ENCODE results near the gene GART.
A peak's percentile ranks its signal among the peaks of the same experiment; 100 is the strongest.
"Not testable (repeated sequence)": the region's sequence is repeated elsewhere in the genome, so short reads cannot be mapped to it uniquely, and the experiment has no call there.

The GART gene

DNA sequence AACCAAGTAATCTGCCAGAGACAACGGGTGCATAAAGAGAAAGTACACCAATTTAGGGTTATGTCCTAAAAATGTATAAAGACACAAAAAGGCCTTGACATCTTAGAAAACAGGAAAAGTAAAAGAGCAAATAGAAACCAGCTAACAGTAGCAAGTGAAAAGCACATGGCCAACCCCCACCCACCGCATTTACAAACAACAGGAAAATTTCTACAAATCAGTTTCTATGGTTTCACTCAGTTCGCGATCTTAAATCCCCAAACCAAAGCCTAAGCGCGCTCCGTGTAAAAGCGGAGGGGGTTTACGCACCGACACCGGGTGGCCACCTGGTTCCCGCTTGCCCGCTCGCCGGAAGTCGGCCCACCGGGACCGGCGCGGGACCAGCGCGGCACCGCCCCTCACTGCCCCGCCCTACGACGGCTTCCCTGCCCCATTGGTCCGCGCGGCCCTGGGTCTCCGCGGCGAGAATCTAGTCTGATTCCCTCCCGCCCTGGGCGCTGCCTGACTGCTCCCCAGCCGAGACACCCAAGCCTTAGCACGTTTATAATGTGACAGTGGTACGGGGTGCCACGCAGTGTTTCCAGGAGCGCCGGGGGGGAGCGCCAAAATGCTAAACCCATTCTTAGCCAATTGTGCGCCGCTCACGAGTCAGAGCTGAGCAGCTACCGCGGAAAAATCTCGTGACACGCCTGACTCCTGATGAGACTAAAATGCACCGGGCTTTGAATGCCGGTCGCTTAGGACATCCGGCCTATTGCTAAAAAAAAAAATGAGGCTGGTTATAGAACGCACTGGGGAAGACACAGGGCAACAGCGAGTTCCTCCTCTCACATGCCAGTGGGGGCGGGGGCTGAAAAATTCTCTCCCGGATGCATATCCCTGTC, at the start of gene GART:
Gene GART (minus strand): TSS at position 362 of the 884 bp plus-strand sequence. CDS start 2,802 bp downstream, outside the sequence.
- peak; percentile 81 for DNase-seq

DNA sequence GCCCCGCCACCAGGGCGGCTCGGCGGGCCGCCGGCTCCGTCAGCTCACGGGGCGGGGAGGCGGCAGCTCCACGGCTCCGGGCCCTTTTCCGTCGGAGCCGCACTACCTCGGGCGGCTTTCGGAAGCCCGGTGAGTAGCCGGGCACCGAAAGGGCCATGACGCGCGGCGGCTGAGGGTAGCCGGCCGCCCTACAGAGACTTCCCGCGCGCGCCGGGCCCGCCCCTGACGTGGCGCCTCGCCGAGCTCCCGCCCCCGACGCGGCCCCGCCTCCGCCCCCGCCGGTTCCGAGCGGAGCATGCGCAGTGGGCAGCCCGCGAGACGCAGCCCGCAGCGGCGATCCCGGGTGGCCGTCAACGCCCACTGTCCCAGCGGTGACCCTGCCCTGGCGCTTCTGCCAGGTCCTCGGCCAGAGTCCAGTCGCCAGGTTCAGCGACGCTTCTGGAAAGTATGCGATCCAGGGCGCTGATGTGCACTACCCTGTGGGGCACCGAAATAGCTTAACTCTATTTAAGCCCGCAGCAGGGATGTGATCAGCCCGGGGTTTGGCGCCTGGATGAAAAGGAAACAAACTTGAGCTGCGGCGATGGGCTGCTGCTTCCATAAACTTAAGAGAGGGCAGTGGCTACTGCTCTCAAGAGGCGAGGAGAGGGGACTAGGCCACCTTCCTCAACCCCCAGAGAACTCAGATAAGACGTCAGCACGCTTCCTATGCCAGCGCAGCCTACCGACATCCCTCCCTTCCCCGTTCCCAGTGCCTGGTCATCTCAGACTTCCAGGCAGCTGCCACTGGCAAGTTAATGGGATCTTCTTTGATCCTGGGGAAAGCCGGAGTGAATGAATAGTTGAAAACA, 46.8 kb upstream of the GART start, which contains the start of gene DONSON:
Gene DONSON (minus strand): TSS at position 200 of the 851 bp plus-strand sequence. CDS start 43 bp downstream, at position 157.
- peak; percentile 87 for DNase-seq

GRCh38 chr21:33587792-33588484, 46.0 kb upstream of the GART start:
- DNase-seq, result no peak

DNA sequence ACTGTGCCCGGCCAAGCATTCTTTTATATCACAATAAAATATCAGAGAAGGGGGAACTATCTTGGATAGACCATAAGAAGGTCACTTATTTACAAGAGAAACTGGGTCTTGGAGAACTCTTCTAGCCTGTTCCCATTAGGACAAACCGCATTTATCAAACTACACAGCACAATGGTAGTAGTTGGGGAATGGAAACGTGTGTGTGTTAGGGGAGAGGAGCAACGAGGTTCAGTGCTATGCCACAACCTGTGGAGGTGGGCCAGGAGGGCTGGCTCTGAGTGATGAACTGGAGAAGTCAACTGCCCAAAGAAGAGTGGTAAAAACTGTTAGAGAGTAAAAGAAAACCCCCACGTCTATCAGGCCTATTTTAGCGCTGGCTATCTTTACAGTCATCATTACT, 45.0 kb upstream of the GART start:
- DNase-seq, result no peak

GRCh38 chr21:33584455-33584854, 42.5 kb upstream of the GART start:
- DNase-seq, result no peak

DNA sequence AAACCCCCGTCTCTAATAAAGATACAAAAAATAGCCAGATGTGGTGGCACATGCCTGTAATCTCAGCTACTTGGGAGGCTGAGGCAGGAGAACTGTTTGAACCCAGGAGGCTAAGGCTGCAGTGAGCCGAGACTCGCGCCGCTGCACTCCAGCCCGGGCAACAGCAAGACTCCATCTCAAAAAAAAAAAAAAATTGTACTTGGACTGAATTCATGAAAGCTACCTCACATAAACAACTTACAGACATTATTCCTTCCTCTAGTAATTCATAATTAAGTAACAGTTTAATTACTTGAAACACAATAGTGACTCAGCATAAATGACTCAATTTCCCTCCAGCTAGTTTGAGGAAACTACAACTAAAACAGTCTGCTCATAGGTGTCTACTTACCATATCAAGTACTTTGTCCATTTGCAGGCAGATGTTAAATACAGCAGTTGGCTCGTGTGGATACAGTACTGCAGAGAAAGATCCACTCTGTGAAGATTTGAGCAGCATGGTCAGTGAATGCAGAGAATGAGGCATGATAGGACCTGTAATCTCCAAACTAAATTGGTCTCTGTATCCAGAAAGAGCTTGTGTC, 37.1 kb upstream of the GART start:
- no peak for DNase-seq

DNA sequence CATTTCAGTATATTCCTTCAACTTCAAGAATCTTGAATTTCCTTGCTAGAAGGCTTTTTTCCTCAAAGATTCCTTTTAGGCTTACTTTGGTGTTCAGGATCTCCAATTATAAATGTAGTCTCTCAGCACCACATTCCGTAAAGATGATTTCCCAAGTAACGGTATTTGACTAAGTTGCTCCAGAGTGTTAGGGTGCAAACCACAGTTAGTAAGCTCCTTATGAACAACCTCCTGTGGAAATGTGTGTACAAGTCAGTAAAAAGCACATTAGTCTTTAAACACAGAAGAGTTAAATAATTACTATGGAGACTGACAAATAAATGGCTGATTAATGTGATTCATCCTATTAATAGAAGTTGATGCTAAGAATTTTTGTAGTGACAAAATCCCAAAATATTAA, 36.3 kb upstream of the GART start:
- no peak for DNase-seq

GRCh38 chr21:33576741-33577141, 34.8 kb upstream of the GART start:
- DNase-seq, result not testable (repeated sequence)

DNA sequence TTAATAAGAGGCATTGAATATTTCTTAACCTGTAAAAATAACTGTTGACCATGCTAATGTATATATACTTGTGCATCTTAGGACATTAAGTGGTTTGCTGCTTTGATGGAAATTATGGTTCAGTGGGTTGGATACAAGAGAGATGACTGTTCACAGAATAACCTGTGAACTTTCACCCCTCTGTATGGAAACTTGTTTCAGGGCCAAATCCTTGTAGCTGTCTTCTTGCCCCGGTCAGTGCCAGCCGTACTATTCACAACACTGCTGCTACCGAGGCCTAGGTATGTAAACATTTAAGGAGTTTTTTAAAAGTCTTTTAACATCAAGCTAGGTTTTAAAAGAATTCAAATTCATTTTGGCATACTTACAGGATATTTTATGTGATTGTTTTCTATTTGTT, 30.4 kb upstream of the GART start:
- DNase-seq, result no peak

- DNase-seq, result no peak
These were observed 28.1 kb upstream of the GART start for GRCh38 chr21:33569991-33570390.

DNA sequence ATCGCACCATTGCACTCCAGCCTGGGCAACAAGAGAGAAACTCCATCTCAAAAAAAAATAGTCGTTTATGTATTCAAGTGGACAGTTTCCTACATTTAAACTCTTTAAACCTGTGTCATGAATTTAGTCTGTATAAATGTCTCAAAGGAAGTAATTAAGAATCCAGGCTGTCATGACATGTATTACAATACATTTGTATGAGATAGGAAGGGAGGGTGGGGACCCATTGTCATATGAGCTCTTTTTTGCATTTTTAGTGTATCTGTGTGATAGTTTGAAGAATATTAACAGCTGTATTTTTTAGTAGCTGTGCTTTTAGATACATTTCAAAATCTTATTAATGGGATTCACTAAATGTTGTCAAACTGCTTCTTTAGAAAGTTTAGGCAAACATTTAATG, 26.5 kb upstream of the GART start:
- DNase-seq, result no peak

GRCh38 chr21:33567914-33568313, 26.0 kb upstream of the GART start:
- no peak for DNase-seq

DNA sequence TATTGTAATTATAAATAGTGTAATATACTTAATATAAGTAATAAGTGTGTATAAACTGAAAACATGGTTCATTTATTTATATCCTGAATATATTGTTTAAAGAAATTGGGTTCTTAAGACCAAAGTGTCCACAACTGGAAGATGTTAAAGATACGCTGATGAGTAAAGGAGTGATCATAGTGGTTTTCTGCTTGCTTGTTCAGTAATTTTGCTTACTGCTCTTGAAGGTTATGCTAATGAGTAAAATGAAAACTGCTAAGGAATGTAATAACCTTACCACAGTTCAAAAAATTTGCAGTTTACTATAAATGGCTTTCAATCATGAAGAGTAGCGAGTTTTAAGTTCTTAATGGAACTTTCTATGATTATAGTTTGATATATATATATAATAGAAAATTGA, 24.6 kb upstream of the GART start:
- no peak for DNase-seq

DNA sequence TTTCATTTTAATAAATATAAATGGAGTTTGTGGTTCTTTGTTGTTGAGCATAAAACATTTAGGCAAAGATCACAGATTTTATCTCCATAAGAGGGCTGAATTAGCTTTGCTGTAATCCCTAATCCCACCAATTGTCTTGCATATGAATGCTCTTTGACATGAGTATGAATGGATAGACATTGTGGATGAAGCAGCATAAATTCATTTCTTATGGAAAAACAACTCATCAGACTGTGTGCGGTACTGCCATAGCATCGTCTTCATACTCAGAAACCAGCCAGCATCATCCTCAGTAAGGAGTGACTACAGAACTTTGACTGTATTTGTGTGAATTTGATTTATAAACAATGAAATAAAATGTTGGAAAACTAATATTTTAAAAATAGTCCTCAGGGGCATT, 20.5 kb upstream of the GART start:
- no peak for DNase-seq

DNA sequence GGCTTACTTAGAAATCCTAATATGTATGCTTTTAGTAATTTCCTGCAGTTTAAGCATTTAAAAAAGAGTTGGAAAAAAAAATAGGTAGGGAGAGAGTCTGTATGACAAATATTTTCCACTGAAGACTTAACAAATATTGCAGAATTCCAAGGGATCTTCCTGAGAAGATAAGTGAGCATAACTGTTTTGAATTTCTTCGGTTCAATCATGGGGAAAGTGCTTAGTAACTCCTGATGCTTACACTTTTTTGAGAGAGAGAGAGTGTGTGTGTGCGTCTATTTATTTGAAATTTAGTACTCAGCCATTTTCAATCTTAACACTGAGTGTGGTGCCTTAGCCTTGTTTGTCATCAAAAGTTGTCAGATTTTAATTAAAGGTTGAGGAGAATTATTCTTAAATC, 19.5 kb upstream of the GART start:
- no peak for DNase-seq

- no peak for DNase-seq
These were observed 19.0 kb upstream of the GART start for GRCh38 chr21:33560965-33561364.

DNA sequence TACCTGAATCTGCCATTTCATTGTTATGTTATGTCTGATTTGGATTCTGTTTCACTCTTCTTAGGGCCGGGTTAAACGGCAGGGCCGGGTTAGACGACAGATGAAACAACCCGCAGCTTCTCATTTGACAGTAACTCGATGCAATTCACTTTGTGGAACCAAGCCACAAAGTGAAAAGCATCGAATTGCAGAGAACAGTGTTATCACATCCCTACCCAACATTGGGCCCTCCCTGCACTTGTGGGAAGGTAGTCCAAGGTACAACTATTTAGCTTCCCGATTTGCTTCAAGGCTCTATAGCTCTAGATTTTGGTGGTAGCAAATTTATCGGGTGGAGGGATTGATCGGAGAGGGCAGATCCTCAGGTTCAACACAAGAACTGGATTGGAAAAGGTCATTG, 17.9 kb upstream of the GART start:
- no peak for DNase-seq

GRCh38 chr21:33558777-33559421, 17.0 kb upstream of the GART start:
- no peak for DNase-seq

- DNase-seq, result no peak
These were observed 15.5 kb upstream of the GART start for GRCh38 chr21:33557447-33557846.

- DNase-seq, result no peak
These were observed 13.0 kb upstream of the GART start for GRCh38 chr21:33554982-33555344.

GRCh38 chr21:33554236-33554981, 12.5 kb upstream of the GART start:
- no peak for DNase-seq

Measured in stimulated activated CD4-positive, alpha-beta T cell treated with anti-CD3 and anti-CD28 coated beads, Interleukin-12 subunit alpha, Interleukin-12 subunit beta, amount 100 ng/mL, for 4 hours (primary cell).